DOHH2 (cell line): ENCODE data around the gene FBXO48.
"Not testable (repeated sequence)": the region's sequence is repeated elsewhere in the genome, so short reads cannot be mapped to it uniquely, and the experiment has no call there.

Experiments used
- H3F3A ChIP-seq: fragments of 200-600 bp; sonication (generic), shearing (Covaris generic); 2 replicates; pipeline ENCODE4 v1.6.0; 2016; ENCODE audit warnings: antibody characterized with exemption, mild to moderate bottlenecking; ENCODE audit not compliant: control insufficient read depth, insufficient read depth
- H3K27ac ChIP-seq: fragments of 200-600 bp; sonication (generic); 2 replicates; pipeline ENCODE4 v1.5.1; 2014; ENCODE audit warnings: low read depth, mild to moderate bottlenecking, low read length, moderate library complexity
- H3K27me3 ChIP-seq: fragments of 200-600 bp; sonication (generic); 2 replicates; pipeline ENCODE4 v1.6.1; 2014; ENCODE audit warnings: mild to moderate bottlenecking, low read length, mixed read lengths; ENCODE audit not compliant: control insufficient read depth
- H3K36me3 ChIP-seq: fragments of 200-600 bp; sonication (generic); 2 replicates; pipeline ENCODE4 v1.6.1; 2014; ENCODE audit warnings: mild to moderate bottlenecking, low read length, moderate library complexity, mixed read lengths; ENCODE audit not compliant: control insufficient read depth
- H3K4me1 ChIP-seq: fragments of 200-600 bp; sonication (generic); 2 replicates; pipeline ENCODE4 v1.6.1; 2014; ENCODE audit warnings: mild to moderate bottlenecking, low read length, mixed read lengths; ENCODE audit not compliant: control insufficient read depth
- H3K4me2 ChIP-seq: fragments of 200-600 bp; sonication (generic); 2 replicates; pipeline ENCODE4 v1.6.0; 2014; ENCODE audit warnings: mild to moderate bottlenecking, low read length, moderate library complexity
- H3K4me3 ChIP-seq: fragments of 200-600 bp; sonication (generic); 2 replicates; pipeline ENCODE4 v1.5.1; 2014; ENCODE audit warnings: mild to moderate bottlenecking, low read length, mixed read lengths
- H3K79me2 ChIP-seq: fragments of 200-600 bp; sonication (generic); 2 replicates; pipeline ENCODE4 v1.6.1; 2014; ENCODE audit warnings: mild to moderate bottlenecking, low read length, mixed read lengths; ENCODE audit not compliant: control insufficient read depth
- H3K9me2 ChIP-seq: fragments of 200-600 bp; sonication (generic); replicated peaks from 2 replicates; pipeline ENCODE4 v1.6.1; 2014; ENCODE audit warnings: mild to moderate bottlenecking, low read length, mixed read lengths; ENCODE audit not compliant: control insufficient read depth
- H3K9me3 ChIP-seq: fragments of 200-600 bp; sonication (generic); 2 replicates; pipeline ENCODE4 v1.6.1; 2014; ENCODE audit warnings: antibody characterized with exemption, low read length, mixed read lengths; ENCODE audit not compliant: control insufficient read depth, insufficient read depth
- H4K20me1 ChIP-seq: fragments of 200-600 bp; sonication (generic); 2 replicates; pipeline ENCODE4 v1.6.0; 2014; ENCODE audit warnings: low read depth, mild to moderate bottlenecking, antibody characterized with exemption, low read length, moderate library complexity; ENCODE audit not compliant: control insufficient read depth, insufficient read depth
- CTCF ChIP-seq: fragments of 200-600 bp; sonication (generic); IDR thresholded peaks from one replicate; pipeline ENCODE4 v1.5.1; 2014; ENCODE audit warnings: antibody characterized with exemption, mild to moderate bottlenecking, low read depth, low read length; ENCODE audit not compliant: poor library complexity, severe bottlenecking
- EZH2phosphoT487 ChIP-seq: fragments of 200-600 bp; sonication (generic); IDR thresholded peaks from 2 replicates; pipeline ENCODE4 v1.6.1; 2017; ENCODE audit warnings: borderline replicate concordance, mild to moderate bottlenecking, antibody characterized with exemption, low read length, moderate library complexity, mixed read lengths

FBXO48 gene

GRCh38 chr2:68447118-68447517, 20.0 kb downstream of the FBXO48 start:
- 0 out of 2 replicates have a peak, but pooled peaks cover under 1% of the 10 kb centered on the region for H3K4me1 ChIP-seq
- H3K79me2 ChIP-seq: no peaks in the 10 kb centered on the region
- no peaks in the 10 kb centered on the region for H3K9me2 ChIP-seq
- H3K9me3 ChIP-seq: peaks cover 8% of the 10 kb centered on the region; the same call in 1 of the 2 replicates
- H3F3A ChIP-seq: no peaks in the 10 kb centered on the region; the same call in 1 of the 2 replicates
- H3K4me3 ChIP-seq: no peak overlapping the region
- H3K27me3 ChIP-seq: no peaks in the 10 kb centered on the region
- H3K27ac ChIP-seq: no peak overlapping the region
- no peaks in the 10 kb centered on the region for H4K20me1 ChIP-seq
- H3K4me2 ChIP-seq: no peak overlapping the region
- TF ChIP-seq EZH2phosphoT487 (no peak), CTCF (no peak)
- no peaks in the 10 kb centered on the region for H3K36me3 ChIP-seq

- H3K36me3 ChIP-seq, H3K9me2 ChIP-seq, H3K27ac ChIP-seq: not testable (repeated sequence)
These were observed 20.7 kb downstream of the FBXO48 start for GRCh38 chr2:68446425-68446824.

GRCh38 chr2:68441994-68442322, 25.1 kb downstream of the FBXO48 start:
- no peak for TF ChIP-seq CTCF
- TF ChIP-seq EZH2phosphoT487: no peak
- peaks cover 5% of the 10 kb centered on the region; the same call in 1 of the 2 replicates for H3K36me3 ChIP-seq
- no peaks in the 10 kb centered on the region for H3K27me3 ChIP-seq
- no peak overlapping the region for H3K27ac ChIP-seq
- H3K4me1 ChIP-seq: peaks cover 49% of the 10 kb centered on the region
- H3K79me2 ChIP-seq: no peaks in the 10 kb centered on the region
- no peaks in the 10 kb centered on the region for H4K20me1 ChIP-seq
- no peak overlapping the region for H3K4me3 ChIP-seq
- peaks cover 14% of the 10 kb centered on the region for H3F3A ChIP-seq
- no peaks in the 10 kb centered on the region for H3K9me2 ChIP-seq
- H3K9me3 ChIP-seq: no peaks in the 10 kb centered on the region
- H3K4me2 ChIP-seq: no peak overlapping the region

More at GRCh38 chr2:68446425-68446824, 20.7 kb downstream of the FBXO48 start:
- H4K20me1 ChIP-seq, H3K4me3 ChIP-seq, H3F3A ChIP-seq, H3K79me2 ChIP-seq, H3K9me3 ChIP-seq, H3K4me2 ChIP-seq, H3K4me1 ChIP-seq, H3K27me3 ChIP-seq: not testable (repeated sequence)

GRCh38 chr2:68441179-68441993, 25.7 kb downstream of the FBXO48 start:
- Histone ChIP-seq H3K4me2 (peak overlapping the region; percentile 69), H3K4me1 (peaks cover 54% of the 10 kb centered on the region), H3K4me3 (peak overlapping the region; percentile 47), H3K9me2 (no peaks in the 10 kb centered on the region), H3K36me3 (peaks cover 5% of the 10 kb centered on the region; the same call in 1 of the 2 replicates), H3K79me2 (no peaks in the 10 kb centered on the region), H3F3A (peaks cover 14% of the 10 kb centered on the region), H3K27ac (peak overlapping the region; percentile 72), H3K9me3 (no peaks in the 10 kb centered on the region), H4K20me1 (no peaks in the 10 kb centered on the region), H3K27me3 (no peaks in the 10 kb centered on the region)
- TF ChIP-seq EZH2phosphoT487 (no peak), CTCF (peak; percentile 88)
